WTC11 (cell line): ENCODE data around the gene TMEM50A.
"Not testable (repeated sequence)": the region's sequence is repeated elsewhere in the genome, so short reads cannot be mapped to it uniquely, and the experiment has no call there.

ENCODE experiments used
- CBFB ChIP-seq: sonication (generic); formaldehyde crosslinking; IDR thresholded peaks from 2 replicates; pipeline ENCODE4 v1.8.1; 2022; ENCODE audit warnings: mild to moderate bottlenecking, low read depth, missing genetic modification reagents
- KAT7 ChIP-seq: sonication (generic); formaldehyde crosslinking; IDR thresholded peaks from 2 replicates; pipeline ENCODE4 v1.8.1; 2023; ENCODE audit warnings: missing genetic modification reagents, mild to moderate bottlenecking, borderline replicate concordance
- NR1H2 ChIP-seq: sonication (generic); formaldehyde crosslinking; IDR thresholded peaks from 2 replicates; pipeline ENCODE4 v1.9.0; 2021; ENCODE audit warnings: mild to moderate bottlenecking, moderate library complexity, missing genetic modification reagents
- SMAD3 ChIP-seq: sonication (generic); formaldehyde crosslinking; IDR thresholded peaks from 2 replicates; pipeline ENCODE4 v1.8.0; 2022; ENCODE audit warnings: missing genetic modification reagents, mild to moderate bottlenecking, borderline replicate concordance
- TF ChIP-seq, protein P1 (sequence below): fragments of 200-600 bp; IDR thresholded peaks from 2 replicates; pipeline ENCODE4 v1.8.0; 2022; ENCODE audit warnings: antibody characterized with exemption
- TF ChIP-seq, protein P2 (sequence below): sonication (generic); formaldehyde crosslinking; IDR thresholded peaks from 2 replicates; pipeline ENCODE4 v1.8.1; 2023; ENCODE audit warnings: mild to moderate bottlenecking, missing genetic modification reagents

DNA sequence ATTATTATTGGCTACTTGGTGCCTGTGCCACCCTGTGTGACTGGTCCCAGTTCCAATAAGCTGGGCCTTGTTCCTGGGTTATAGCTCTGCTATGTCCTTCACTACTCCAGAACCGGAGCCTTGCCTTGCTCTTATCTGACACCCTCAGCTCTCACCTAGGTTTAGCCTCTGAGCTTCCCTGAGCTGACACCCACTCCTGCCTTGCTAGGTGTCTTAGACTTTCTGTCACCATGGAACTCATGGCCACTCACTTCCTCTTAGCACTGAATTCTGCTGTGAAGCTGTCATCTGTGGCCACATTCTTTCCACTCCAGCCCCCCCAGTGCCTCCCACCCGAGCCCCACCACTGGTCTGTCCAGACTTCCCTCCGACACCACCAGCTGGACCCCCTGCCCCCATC is 51.6 kb downstream of the TMEM50A start:
- TF ChIP-seq, protein P1, sequence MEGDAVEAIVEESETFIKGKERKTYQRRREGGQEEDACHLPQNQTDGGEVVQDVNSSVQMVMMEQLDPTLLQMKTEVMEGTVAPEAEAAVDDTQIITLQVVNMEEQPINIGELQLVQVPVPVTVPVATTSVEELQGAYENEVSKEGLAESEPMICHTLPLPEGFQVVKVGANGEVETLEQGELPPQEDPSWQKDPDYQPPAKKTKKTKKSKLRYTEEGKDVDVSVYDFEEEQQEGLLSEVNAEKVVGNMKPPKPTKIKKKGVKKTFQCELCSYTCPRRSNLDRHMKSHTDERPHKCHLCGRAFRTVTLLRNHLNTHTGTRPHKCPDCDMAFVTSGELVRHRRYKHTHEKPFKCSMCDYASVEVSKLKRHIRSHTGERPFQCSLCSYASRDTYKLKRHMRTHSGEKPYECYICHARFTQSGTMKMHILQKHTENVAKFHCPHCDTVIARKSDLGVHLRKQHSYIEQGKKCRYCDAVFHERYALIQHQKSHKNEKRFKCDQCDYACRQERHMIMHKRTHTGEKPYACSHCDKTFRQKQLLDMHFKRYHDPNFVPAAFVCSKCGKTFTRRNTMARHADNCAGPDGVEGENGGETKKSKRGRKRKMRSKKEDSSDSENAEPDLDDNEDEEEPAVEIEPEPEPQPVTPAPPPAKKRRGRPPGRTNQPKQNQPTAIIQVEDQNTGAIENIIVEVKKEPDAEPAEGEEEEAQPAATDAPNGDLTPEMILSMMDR = not testable (repeated sequence)
- TF ChIP-seq KAT7, SMAD3, NR1H2, CBFB (CRISPR knock-in tag): not testable (repeated sequence)
- TF ChIP-seq, protein P2, sequence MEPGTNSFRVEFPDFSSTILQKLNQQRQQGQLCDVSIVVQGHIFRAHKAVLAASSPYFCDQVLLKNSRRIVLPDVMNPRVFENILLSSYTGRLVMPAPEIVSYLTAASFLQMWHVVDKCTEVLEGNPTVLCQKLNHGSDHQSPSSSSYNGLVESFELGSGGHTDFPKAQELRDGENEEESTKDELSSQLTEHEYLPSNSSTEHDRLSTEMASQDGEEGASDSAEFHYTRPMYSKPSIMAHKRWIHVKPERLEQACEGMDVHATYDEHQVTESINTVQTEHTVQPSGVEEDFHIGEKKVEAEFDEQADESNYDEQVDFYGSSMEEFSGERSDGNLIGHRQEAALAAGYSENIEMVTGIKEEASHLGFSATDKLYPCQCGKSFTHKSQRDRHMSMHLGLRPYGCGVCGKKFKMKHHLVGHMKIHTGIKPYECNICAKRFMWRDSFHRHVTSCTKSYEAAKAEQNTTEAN (CRISPR knock-in tag) = not testable (repeated sequence)
